GM19372 (cell line): ENCODE data around the gene CFAP61.
"Not testable (repeated sequence)": the region's sequence is repeated elsewhere in the genome, so short reads cannot be mapped to it uniquely, and the experiment has no call there.

ENCODE experiments used
- ATAC-seq: cut with Tn5 transposase; IDR thresholded peaks from one replicate; pipeline ENCODE4 v1.9.1; 2021; ENCODE audit warnings: mild to moderate bottlenecking, low read depth, moderate library complexity; ENCODE audit not compliant: unreplicated experiment

CFAP61 gene, protein sequence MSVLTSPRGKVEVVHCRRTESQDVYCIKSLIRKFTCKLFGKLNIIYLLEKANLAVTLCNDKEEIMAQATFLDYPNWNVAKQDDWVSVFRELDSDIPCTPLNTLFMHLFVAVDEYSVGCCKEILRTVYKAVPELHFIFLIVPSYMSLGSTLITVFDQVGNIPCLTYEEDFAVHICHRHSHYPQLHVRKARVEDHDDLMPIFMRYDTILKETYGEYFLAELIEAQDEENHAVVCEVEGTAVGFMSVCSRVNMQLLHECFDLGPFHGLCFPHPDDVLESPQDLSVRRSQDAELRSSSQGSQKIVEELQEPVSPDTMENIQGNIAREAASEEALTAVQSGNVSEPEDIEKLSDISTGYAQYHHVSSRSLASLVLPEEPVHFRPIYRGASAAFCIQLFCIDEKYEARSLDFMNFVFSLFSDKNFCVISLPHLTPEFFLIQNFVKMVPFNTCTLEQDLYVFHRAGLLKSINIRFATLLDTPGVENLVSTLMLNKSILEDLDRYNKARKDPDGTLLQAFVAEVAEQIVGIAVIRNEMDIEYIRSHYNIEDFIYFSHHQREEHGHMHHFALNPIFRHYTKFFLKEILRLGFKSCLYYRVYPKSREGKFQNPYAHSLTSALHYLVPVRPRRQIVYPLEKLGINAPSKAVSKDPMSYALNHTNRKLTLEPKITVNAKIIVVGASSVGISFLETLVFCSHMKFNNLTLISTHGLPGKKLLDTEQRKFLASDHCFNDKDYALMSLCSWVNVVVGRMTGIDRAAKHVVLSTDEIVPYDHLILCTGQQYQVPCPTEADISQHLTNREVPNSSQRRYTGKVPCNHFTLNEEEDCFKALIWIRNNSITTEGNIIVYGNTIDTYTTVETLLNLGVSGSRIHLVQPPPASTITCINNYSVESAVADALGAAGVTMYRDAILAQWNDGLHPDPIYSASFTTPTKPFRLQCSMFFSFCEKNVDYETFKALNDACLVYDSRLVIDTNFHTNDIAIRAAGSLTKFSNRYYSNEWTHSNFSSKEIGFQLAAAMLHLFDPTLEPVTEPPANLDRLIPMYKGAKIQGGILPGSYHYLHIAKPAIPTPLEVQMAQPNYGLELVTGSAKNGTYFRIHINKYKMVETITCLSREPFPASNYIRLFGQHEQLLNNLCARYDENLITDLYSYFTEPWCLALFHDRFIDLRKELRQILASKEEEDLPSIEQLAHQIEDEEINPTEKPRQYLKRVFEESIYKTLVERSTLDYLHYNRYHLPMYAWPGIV

DNA sequence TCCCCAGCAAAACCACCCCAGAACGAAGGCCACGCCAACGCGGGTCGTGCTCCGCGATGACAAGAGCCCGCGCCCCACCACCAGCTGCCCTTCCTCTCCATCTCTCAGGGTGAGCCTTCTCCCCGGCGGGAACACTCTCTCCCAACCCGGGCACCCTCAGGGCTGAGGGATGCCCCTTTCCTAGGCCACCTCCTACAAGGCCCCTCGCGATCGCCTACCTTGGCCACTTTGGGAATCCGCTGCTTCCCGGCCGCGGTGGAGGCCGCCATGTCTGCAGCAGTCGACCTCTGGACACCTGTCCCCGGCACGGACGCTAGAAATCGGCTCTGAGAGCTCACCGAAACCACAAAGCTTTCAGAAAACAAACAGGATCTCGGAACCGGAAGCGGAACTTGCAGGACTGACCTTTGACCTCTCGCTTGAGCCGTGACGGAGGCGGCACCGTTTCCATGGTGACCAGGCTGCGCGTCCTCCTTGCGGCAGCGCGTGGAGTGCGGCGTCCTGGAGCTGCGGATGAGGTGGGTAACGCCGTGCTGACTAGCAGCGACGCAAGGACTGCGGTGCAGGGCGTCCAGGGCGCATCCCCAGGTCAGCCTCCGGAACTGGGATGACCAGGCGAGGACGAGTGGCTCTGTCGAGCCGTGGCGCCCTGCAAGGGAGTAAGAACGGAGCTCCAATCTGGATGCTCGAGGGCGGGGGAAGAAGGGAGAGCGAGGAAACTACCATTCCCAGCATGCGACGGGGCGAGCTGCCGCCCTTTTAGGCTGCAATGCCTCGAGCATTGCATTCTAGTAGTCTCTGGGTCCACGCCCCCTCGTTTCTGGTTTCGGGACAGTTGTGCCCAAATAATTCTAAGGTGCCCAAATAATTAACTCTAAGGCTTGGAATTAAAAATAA lies at the start of gene CFAP61, which contains the start of gene CRNKL1:
TSS of gene CFAP61 (plus strand) at position 459 of the 897 bp plus-strand sequence. CDS start 4,122 bp downstream, outside the sequence.
TSS of gene CRNKL1 (minus strand) at position 393 of the 897 bp plus-strand sequence. CDS start at position 269, 124 bp downstream.
- peak; percentile 94 for ATAC-seq

DNA sequence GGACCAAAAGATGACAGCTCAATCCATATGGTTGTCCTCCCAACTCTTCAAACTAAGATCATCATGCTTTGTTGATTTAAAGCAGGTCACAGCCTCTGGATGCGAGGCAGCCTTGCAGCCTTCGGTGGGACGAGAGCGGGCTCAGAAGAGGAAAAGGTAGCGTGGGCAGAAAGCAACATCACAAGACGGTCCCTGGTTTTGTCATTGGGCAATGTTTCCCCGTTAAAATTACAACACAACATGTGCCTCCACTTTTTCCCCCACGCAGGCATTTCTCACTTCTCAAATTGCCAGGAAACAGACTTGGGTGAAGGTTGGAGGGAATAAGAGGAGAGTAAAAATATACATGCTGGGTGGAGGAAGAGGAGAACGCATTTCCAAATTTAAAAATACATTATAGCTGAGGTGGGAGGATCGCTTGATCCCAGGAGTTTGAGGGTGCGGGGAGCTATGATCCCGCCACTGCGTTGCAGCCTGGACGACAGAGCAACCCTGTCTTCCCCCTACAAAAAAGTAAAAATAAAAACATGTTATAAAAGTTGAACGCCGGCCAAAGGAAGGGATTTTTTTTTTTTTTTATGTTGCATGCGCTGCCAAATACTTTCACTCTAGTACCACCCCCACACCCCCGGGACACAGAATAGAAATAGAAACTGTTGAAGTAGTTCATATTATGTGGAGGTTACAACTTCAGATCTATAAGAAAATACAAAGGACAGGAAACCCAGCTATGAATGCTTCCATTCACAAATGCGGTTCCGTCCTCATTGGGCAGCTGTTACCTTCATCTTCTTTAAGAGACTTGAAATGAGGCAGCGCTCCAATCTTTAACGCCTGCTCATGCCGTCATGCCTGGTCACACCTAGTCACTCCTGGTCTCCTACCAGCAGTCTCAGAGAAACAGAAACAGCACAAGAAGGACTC lies 49.0 kb upstream of the CFAP61 start:
- ATAC-seq, result no peak

DNA sequence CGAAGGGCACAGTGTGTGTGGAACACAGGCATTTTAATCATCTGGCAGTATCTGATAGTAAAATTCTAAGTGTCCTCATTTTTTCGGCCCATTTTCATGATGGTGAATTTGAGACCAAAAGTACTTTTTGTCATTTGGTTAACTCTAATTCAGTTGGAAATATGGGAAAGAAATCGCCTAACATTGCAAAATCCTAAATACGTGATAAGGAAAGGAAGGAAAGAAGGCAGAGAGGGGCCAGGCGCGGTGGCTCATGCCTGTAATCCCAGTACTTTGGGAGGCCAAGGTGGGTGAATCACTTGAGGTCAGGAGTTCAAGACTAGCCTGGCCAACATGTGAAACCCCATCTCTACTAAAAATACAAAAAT lies 48.4 kb upstream of the CFAP61 start:
- not testable (repeated sequence) for ATAC-seq

DNA sequence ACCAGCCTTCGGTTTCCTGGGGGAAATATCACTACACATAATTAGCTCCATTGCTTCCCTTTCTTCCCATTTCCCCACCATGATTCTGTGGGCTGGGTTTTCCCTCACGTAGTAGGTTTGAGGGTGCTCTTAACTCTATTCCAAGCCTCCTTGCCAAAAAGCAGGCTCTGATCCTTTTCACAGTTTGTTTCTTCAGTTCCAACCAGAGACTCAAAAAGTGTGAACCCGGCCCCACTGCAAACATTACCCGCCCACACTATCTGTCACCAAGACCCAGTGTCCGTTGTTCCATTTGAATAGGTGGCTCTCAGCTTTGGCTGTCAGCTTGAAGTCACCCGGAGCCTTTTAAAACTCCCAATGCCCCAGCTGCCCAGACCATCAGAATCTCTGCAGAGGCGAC lies 47.0 kb upstream of the CFAP61 start:
- ATAC-seq, result no peak

DNA sequence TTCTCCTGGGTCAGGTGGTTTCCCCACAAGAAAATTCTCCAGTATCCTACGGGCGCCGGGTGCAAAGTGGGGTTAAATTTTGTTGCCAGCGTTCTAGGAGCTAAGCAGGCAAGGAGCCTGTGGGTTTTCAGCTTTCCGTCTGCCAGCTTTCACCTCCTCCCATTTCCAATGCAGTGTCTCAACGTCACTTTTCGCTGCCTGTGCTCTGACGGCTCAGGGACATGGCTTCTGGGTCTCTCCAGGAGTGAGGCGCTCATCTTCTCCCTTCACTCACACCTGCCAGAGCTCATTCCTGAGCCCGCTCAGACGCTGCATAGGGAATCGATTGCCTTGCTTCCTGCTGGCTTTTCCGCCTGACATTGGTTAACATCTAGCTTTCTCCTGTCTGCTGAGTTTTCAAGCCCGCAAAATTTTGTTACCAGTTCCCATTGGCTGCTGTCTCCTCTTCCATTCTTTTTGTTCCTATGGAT lies 42.5 kb upstream of the CFAP61 start:
- ATAC-seq, result no peak

DNA sequence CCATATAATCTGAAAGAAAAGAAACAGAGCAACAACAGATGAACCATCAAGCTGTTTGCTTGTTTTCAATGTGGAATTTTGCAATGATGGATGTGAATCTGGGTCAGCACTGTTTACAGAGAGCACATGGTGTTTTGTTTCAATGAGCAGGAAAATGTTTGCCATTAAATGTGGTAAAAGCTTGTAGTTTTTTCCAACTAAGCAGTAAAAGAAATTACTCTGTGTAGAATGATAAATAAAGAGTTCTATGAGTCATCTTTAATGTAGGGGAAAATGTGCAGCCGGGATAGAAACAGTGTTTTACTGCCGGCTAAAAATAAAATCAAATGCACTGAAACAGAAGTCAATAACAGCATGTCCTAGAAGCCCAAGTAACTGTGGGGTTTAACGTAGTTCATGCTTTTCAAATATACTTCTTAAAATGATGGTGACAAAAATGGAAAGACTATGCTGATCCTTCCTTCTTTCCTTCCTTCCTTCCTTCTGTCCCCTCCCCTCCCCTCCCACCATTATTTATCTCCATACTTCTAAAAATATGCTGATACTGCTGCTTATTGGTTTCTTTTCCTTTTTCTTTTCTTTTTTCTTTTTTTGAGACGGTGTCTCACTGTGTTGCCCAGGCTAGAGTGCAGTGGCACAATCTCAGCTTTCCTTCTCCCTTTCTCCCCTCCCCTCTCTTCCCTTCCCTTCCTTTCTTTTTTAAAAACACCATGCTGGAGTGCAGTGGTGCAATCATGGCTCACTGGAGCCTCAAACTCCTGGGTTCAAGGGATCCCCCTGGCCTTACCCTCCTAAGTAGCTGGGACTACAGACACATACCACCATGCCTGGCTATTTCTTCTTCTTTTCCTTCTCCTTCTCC lies 41.5 kb upstream of the CFAP61 start:
- ATAC-seq, result no peak

DNA sequence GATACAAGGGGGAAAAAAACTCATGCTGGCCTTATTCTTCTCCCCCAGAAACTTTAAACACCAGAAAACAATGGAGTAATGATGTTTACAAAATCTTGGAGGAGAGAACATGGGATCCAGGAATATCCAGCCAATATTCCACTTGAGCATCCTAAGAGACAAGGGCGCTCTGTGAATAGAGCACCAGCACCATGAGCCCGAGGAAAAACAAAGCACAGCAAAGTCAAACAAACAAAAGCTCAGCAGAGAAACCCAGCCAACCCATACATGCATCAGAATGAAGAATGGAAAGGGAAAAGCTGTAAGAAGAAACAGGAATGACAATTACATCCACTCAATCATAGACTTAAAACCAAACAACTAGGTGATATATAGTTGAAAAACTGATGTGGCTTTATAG lies 39.8 kb upstream of the CFAP61 start:
- no peak for ATAC-seq

DNA sequence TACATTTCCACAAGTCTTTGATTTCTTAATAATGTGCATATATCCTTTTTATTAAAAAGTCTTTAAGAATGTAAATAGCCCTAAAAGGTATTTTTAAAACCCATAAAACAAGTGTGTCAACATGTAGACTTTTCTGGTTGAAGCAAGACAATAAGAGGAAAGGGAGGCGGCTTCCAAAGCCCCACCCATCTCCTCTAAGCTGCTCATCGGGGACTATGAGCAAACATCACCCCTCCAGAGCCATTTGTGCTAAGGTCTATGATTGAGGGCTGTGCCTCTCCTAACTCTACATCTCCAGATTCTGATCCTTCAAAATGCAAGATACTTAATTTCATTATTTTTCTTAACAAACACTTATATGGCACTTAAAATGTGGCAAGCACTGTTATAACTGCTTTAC lies 37.7 kb upstream of the CFAP61 start:
- ATAC-seq, result no peak

DNA sequence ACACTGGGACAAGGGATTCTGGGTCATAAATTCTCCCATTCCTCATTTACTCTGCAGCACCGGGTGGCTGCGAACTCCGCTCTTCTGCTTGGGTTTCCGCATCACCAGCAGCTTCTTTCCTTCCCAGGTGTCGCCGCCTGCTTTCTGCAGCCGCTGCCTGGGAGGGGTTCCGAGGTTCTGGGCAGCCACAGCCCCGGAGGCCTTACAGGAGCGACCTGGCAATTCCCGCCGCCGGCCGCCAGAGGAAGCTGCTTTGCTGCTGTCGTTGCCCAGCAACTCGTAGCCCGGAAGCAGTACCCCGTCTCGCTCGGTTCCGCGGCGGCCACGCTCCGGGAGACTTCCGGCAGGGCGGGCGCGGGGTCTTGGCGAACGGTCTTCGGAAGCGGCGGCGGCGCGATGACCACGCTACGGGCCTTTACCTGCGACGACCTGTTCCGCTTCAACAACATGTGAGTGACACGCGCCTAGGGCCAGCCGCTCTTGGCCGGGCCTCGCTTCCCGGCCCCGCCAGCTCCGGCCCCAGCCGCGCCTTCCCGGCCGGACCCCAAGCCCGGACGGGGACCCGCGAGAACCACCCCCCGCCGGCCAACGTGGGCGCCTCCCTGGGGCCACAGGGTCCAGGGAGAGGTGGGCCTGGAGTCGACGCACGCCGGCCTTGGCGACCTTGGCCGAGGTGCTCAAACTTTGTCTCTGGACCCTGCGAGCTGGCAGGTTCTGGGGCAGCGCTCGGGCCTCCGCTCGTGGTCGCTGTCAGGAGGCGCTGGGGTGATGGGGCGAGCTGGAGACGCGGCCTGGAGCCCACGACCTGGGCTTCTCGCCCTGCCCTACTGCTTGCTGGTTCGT lies 35.1 kb upstream of the CFAP61 start, which contains the start of gene NAA20:
TSS of gene NAA20 (plus strand) at position 362 of the 843 bp plus-strand sequence. CDS start at position 397, 35 bp downstream.
- peak; percentile 98 for ATAC-seq

DNA sequence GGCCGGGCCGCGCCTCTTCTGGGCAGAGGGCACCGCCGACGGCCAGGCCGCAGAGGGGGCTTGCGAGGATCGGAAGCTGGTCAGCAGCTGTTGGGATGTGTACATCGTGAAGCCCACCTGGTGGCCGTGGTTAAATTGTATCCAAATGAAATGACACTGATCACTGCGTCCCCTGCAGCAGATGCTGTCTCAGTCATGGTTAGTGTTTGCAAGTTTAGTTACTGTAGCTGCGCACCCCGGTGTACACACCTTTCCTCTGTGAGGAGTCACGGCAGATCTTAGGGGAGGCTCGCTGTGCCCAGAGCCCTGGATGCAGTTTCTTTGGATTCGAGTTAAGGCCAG lies 34.5 kb upstream of the CFAP61 start:
- ATAC-seq, result no peak

DNA sequence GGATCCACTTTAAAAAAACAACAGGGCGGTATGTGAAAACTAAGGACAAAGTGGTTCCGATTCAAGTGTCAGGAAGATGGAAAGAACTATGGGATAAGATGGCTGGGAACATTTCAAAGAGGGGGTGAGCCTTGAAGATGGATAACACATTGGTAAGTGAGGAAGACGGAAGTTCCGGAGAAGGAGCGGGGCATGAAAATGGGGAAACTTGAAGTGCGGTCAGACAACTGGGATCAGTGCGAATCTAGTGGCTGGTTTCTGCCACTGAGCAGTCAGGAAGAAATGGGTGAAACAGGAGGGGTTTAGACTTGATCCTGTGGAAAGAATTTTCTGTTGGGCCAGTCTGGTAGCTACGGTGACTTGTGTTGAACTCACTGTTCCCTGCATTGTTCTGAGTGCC lies 34.0 kb upstream of the CFAP61 start:
- ATAC-seq, result no peak

DNA sequence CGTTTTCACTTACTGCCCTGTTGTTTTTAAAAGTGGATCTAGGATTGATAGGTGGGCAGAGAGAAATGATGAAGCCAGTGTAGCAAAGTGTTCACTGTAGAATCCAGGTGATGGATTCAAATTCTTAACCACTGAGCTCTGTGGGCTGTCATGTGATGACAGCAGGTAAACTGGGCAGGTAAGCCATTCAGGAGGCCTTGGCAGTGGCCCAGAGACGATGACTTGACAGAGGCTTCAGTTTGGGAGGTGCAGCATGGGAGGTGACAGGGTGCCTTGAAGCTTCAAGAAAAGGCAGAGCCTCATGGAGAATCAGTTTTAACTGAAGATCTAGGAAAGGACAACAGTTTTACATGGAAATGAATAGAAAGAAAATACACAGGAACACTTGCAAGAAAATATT lies 33.2 kb upstream of the CFAP61 start:
- ATAC-seq, result no peak

DNA sequence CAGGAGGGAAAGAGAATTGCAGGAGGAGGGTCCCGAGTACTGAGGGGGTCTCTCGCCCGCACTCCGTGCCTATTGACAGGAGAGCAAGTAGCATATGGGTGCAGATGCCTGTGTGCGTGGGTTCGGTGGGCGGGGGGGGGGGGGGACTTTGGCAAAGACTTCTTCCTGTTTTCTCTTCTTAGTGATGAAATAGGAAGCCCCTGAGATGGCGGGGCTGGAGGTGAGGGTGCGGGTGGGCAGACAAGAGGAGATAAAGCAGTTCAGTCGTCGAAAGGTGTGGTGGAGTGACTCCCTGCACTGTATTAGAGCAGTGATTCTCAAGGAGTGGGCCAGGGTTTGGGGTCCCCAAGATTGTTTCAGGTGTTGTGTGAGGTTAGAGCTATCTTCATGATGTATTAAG lies 31.4 kb upstream of the CFAP61 start:
- no peak for ATAC-seq

DNA sequence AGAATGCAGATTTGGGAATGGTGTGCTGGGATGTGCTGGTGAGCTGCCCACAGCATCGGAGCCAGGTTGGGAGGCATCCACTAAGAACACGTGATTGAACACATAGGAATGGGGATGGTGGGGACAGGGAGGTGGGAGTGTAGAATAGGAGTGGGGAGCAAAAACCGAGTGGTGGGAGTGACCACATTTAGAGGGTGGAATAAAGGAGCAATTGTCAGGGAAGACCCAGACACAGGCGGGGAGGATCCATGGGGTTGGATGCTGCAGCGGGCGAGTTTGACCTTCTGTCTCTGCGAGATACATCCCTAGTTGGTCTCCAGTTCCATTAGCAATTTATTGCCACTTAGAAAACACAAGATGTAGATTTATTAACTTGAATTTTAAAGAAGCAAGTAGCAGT lies 30.5 kb upstream of the CFAP61 start:
- ATAC-seq, result no peak

DNA sequence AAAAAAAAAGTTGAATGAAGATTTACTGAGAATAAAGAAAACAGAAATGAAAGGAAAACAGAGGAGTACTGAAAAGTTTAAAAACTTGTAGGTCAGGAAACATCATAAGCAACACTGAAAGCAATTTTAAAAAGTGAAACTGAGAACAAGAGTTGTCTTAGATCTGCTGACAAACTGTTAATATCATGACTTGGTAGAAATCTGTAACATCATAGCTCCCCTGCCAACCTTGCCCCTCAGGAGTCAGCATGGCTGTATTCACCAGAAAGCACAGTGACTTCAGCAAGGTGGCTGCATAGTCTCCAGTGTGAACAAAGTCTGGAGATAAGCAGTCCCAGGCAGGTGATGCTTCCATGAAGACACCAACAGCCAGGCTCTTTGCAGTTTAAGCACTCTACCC lies 29.8 kb upstream of the CFAP61 start:
- ATAC-seq, result peak; percentile 52

DNA sequence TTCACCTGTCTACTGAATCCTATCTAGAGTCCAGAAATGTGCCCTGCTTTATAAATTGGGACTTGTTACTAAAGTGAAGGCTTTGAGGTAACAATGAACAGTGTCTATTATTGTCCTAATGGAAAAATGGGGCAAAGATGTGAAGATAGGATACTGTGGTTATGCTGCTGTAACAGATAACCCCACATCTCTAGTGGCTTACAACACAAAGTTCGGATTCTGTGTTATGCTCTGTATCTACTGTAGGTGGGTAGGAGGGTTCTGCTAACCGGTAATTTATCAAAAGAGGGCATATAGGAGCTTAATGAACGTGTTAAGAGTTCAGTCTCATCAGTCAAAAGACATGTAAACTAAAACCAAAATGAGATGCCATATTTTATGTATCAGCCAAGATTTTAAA lies 28.9 kb upstream of the CFAP61 start:
- ATAC-seq, result no peak

DNA sequence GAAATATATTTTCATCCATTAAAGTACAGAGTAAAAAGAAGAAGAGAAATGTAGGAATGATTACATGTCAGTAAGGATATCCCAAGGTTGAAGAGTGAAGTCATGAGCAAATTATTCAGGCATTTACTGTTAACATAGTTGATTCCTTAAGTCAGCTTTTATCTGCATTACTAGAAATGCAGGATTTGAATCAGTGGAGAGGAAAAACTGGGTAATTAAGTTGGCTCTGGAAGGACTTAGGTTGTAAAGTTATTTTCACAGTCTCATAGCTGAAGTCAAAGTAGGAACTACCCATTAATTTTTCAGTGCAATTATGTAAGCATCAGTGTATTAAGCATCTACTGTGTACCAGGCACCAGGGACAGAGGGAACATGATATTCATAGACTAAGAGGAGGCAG lies 27.4 kb upstream of the CFAP61 start:
- no peak for ATAC-seq
